DOHH2 (cell line): ENCODE results near the gene SUGCT.

Experiments used
- H3F3A ChIP-seq: fragments of 200-600 bp; sonication (generic), shearing (Covaris generic); 2 replicates; pipeline ENCODE4 v1.6.0; 2016; ENCODE audit warnings: antibody characterized with exemption, mild to moderate bottlenecking; ENCODE audit not compliant: control insufficient read depth, insufficient read depth
- H3K27ac ChIP-seq: fragments of 200-600 bp; sonication (generic); 2 replicates; pipeline ENCODE4 v1.5.1; 2014; ENCODE audit warnings: low read depth, mild to moderate bottlenecking, low read length, moderate library complexity
- H3K27me3 ChIP-seq: fragments of 200-600 bp; sonication (generic); 2 replicates; pipeline ENCODE4 v1.6.1; 2014; ENCODE audit warnings: mild to moderate bottlenecking, low read length, mixed read lengths; ENCODE audit not compliant: control insufficient read depth
- H3K36me3 ChIP-seq: fragments of 200-600 bp; sonication (generic); 2 replicates; pipeline ENCODE4 v1.6.1; 2014; ENCODE audit warnings: mild to moderate bottlenecking, low read length, moderate library complexity, mixed read lengths; ENCODE audit not compliant: control insufficient read depth
- H3K4me1 ChIP-seq: fragments of 200-600 bp; sonication (generic); 2 replicates; pipeline ENCODE4 v1.6.1; 2014; ENCODE audit warnings: mild to moderate bottlenecking, low read length, mixed read lengths; ENCODE audit not compliant: control insufficient read depth
- H3K4me2 ChIP-seq: fragments of 200-600 bp; sonication (generic); 2 replicates; pipeline ENCODE4 v1.6.0; 2014; ENCODE audit warnings: mild to moderate bottlenecking, low read length, moderate library complexity
- H3K4me3 ChIP-seq: fragments of 200-600 bp; sonication (generic); 2 replicates; pipeline ENCODE4 v1.5.1; 2014; ENCODE audit warnings: mild to moderate bottlenecking, low read length, mixed read lengths
- H3K79me2 ChIP-seq: fragments of 200-600 bp; sonication (generic); 2 replicates; pipeline ENCODE4 v1.6.1; 2014; ENCODE audit warnings: mild to moderate bottlenecking, low read length, mixed read lengths; ENCODE audit not compliant: control insufficient read depth
- H3K9me2 ChIP-seq: fragments of 200-600 bp; sonication (generic); replicated peaks from 2 replicates; pipeline ENCODE4 v1.6.1; 2014; ENCODE audit warnings: mild to moderate bottlenecking, low read length, mixed read lengths; ENCODE audit not compliant: control insufficient read depth
- H3K9me3 ChIP-seq: fragments of 200-600 bp; sonication (generic); 2 replicates; pipeline ENCODE4 v1.6.1; 2014; ENCODE audit warnings: antibody characterized with exemption, low read length, mixed read lengths; ENCODE audit not compliant: control insufficient read depth, insufficient read depth
- H4K20me1 ChIP-seq: fragments of 200-600 bp; sonication (generic); 2 replicates; pipeline ENCODE4 v1.6.0; 2014; ENCODE audit warnings: low read depth, mild to moderate bottlenecking, antibody characterized with exemption, low read length, moderate library complexity; ENCODE audit not compliant: control insufficient read depth, insufficient read depth
- EZH2phosphoT487 ChIP-seq: fragments of 200-600 bp; sonication (generic); IDR thresholded peaks from 2 replicates; pipeline ENCODE4 v1.6.1; 2017; ENCODE audit warnings: borderline replicate concordance, mild to moderate bottlenecking, antibody characterized with exemption, low read length, moderate library complexity, mixed read lengths
- TF ChIP-seq, protein P1 (sequence below): fragments of 200-600 bp; sonication (generic); IDR thresholded peaks from one replicate; pipeline ENCODE4 v1.5.1; 2014; ENCODE audit warnings: antibody characterized with exemption, mild to moderate bottlenecking, low read depth, low read length; ENCODE audit not compliant: poor library complexity, severe bottlenecking

SUGCT gene

DNA sequence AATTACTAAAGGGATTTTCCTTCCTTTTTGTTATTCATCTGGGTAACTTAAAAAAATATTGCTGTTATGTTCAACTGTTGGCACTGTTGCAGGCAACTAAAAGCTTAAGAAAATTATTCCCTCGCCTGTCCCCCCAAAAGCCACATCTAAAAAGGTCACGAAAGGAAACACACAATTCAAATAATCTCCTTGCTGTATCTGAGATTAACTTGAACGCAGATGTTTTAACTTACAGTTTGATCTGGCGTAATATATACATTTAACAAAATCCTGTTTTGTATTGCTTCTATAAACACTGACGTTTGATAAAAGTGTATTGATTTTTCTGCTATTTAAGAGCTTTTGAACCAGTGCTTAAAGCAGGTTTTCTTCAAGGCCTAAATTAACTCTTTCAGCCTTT, 432.1 kb downstream of the SUGCT start:
- H3K27ac ChIP-seq: no peak overlapping the region
- no peaks in the 10 kb centered on the region for H4K20me1 ChIP-seq
- TF ChIP-seq EZH2phosphoT487: no peak
- TF ChIP-seq, protein P1, sequence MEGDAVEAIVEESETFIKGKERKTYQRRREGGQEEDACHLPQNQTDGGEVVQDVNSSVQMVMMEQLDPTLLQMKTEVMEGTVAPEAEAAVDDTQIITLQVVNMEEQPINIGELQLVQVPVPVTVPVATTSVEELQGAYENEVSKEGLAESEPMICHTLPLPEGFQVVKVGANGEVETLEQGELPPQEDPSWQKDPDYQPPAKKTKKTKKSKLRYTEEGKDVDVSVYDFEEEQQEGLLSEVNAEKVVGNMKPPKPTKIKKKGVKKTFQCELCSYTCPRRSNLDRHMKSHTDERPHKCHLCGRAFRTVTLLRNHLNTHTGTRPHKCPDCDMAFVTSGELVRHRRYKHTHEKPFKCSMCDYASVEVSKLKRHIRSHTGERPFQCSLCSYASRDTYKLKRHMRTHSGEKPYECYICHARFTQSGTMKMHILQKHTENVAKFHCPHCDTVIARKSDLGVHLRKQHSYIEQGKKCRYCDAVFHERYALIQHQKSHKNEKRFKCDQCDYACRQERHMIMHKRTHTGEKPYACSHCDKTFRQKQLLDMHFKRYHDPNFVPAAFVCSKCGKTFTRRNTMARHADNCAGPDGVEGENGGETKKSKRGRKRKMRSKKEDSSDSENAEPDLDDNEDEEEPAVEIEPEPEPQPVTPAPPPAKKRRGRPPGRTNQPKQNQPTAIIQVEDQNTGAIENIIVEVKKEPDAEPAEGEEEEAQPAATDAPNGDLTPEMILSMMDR: no peak
- no peak overlapping the region for H3K4me3 ChIP-seq
- H3K27me3 ChIP-seq: no peaks in the 10 kb centered on the region
- no peaks in the 10 kb centered on the region for H3K9me2 ChIP-seq
- no peaks in the 10 kb centered on the region for H3K36me3 ChIP-seq
- no peaks in the 10 kb centered on the region for H3K4me1 ChIP-seq
- no peaks in the 10 kb centered on the region for H3K79me2 ChIP-seq
- no peaks in the 10 kb centered on the region for H3F3A ChIP-seq
- no peaks in the 10 kb centered on the region for H3K9me3 ChIP-seq
- H3K4me2 ChIP-seq: no peak overlapping the region

DNA sequence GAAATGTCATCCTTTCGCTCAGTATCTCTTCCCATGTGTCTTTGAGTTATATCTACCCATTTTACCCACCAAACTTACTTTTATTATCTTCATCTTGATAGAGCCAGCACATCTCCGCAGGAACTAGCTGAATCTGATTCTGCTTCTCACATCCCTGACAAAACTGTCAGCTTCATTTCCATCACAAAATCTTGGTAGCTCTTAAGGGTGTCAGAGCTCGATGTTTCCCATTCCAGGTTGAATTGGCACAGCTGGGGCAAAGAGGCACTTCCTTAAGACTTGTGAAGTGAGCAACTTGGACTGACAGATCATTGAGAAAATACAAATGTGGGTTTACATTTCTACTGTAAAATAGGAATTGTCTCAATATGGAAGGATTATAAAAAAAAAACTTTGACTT, 434.5 kb downstream of the SUGCT start:
- no peak overlapping the region for H3K4me2 ChIP-seq
- no peak overlapping the region for H3K27ac ChIP-seq
- H3K27me3 ChIP-seq: no peaks in the 10 kb centered on the region
- no peaks in the 10 kb centered on the region for H3K79me2 ChIP-seq
- no peaks in the 10 kb centered on the region for H3K9me3 ChIP-seq
- H4K20me1 ChIP-seq: no peaks in the 10 kb centered on the region
- TF ChIP-seq, protein P1: no peak
- no peak for TF ChIP-seq EZH2phosphoT487
- H3K36me3 ChIP-seq: no peaks in the 10 kb centered on the region
- H3K9me2 ChIP-seq: no peaks in the 10 kb centered on the region
- no peak overlapping the region for H3K4me3 ChIP-seq
- no peaks in the 10 kb centered on the region for H3F3A ChIP-seq
- no peaks in the 10 kb centered on the region for H3K4me1 ChIP-seq

DNA sequence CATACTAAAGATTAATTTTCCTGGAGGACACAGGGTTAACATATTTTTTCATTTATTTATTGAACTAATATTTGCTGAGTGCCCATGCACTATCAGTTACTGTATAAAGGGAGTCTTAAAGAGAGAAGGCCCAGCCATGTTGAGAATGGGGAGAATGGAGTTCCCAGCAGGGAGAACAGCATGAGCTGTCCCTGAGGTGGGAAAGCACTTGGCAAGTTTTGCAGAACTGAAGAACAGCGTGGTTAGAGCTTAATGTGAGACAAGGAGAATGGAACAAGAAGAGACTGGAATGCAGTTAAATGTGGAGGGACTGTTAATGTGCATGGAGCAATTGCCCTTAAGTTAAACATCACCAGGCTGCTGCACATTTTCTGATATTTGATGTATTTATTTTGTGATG, 435.4 kb downstream of the SUGCT start:
- no peak overlapping the region for H3K27ac ChIP-seq
- TF ChIP-seq, protein P1: no peak
- no peak for TF ChIP-seq EZH2phosphoT487
- H3K4me2 ChIP-seq: no peak overlapping the region
- no peaks in the 10 kb centered on the region for H3K9me3 ChIP-seq
- H3K9me2 ChIP-seq: no peaks in the 10 kb centered on the region
- no peaks in the 10 kb centered on the region for H4K20me1 ChIP-seq
- H3K4me3 ChIP-seq: no peak overlapping the region
- no peaks in the 10 kb centered on the region for H3K4me1 ChIP-seq
- no peaks in the 10 kb centered on the region for H3K79me2 ChIP-seq
- H3K27me3 ChIP-seq: no peaks in the 10 kb centered on the region
- no peaks in the 10 kb centered on the region for H3K36me3 ChIP-seq
- no peaks in the 10 kb centered on the region for H3F3A ChIP-seq

DNA sequence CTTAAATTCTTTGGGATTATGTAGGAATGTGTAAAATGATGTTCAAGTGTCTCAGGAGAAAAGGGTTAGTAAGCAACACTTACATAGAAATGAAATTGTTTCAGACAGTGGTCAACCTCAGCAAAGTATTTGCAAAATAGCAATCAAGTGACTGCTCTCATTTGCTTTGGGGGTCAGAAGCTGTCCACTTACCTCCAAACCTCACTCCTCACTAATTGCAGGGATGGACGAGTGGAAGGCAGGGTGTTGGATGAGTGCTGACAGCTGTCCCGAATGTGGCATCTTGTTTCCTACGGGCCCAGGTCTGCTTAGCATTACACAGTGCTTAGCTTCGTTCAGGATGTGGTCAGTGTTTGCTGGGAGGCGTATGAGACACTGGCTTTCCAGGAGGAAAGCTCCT, 437.0 kb downstream of the SUGCT start:
- Histone ChIP-seq H3K27ac (no peak overlapping the region), H3K4me2 (no peak overlapping the region), H4K20me1 (no peaks in the 10 kb centered on the region), H3K79me2 (no peaks in the 10 kb centered on the region), H3K36me3 (no peaks in the 10 kb centered on the region), H3K4me1 (no peaks in the 10 kb centered on the region), H3K9me3 (no peaks in the 10 kb centered on the region), H3K4me3 (no peak overlapping the region), H3F3A (no peaks in the 10 kb centered on the region), H3K9me2 (no peaks in the 10 kb centered on the region), H3K27me3 (no peaks in the 10 kb centered on the region)
- TF ChIP-seq, protein P1: no peak
- no peak for TF ChIP-seq EZH2phosphoT487
